Smooth muscle cell (in vitro differentiated cells): Measurements from ENCODE around the gene TRMT10C. TPM values are rescaled to one million over a fixed set of nuclear protein-coding genes. Genes with fewer than 3 reads are reported as not detected.

Experiments used
- DNase-seq: peaks from one replicate; lab custom pipeline; 2025; ENCODE audit not compliant: unreplicated experiment; lab: John Stamatoyannopoulos, UW
- H2AFZ ChIP-seq: fragments of 200-600 bp; sonication (generic); 2 replicates; pipeline ENCODE4 v1.6.0; 2016; ENCODE audit warnings: antibody characterized with exemption, low read depth, mild to moderate bottlenecking
- H3F3A ChIP-seq: fragments of 200-600 bp; sonication (generic); 2 replicates; pipeline ENCODE4 v1.6.0; 2017; ENCODE audit warnings: antibody characterized with exemption, low read depth
- H3K27ac ChIP-seq: fragments of 200-600 bp; sonication (generic); 2 replicates; pipeline ENCODE4 v1.5.1; 2016; ENCODE audit warnings: low read depth, mild to moderate bottlenecking
- H3K27me3 ChIP-seq: fragments of 200-600 bp; sonication (generic); 2 replicates; pipeline ENCODE4 v1.6.1; 2016; ENCODE audit warnings: low read depth, mild to moderate bottlenecking
- H3K36me3 ChIP-seq: fragments of 200-600 bp; sonication (generic); 2 replicates; pipeline ENCODE4 v1.5.1; 2016; ENCODE audit warnings: low read depth
- H3K4me1 ChIP-seq: fragments of 200-600 bp; sonication (generic); 2 replicates; pipeline ENCODE4 v1.5.1; 2016; ENCODE audit warnings: low read depth
- H3K4me2 ChIP-seq: fragments of 200-600 bp; sonication (generic); 2 replicates; pipeline ENCODE4 v1.6.0; 2016; ENCODE audit warnings: mild to moderate bottlenecking
- H3K4me3 ChIP-seq: fragments of 200-600 bp; sonication (generic); 2 replicates; pipeline ENCODE4 v1.5.1; 2016; ENCODE audit warnings: mild to moderate bottlenecking
- H3K79me2 ChIP-seq: fragments of 200-600 bp; sonication (generic); 2 replicates; pipeline ENCODE4 v1.6.0; 2016; ENCODE audit warnings: low read depth, mild to moderate bottlenecking
- H3K9ac ChIP-seq: fragments of 200-600 bp; sonication (generic); 2 replicates; pipeline ENCODE4 v1.6.0; 2016; ENCODE audit warnings: low read depth
- H3K9me3 ChIP-seq: fragments of 200-600 bp; sonication (generic); replicated peaks from 2 replicates; pipeline ENCODE4 v1.5.1; 2016; ENCODE audit warnings: low read depth
- H4K20me1 ChIP-seq: fragments of 200-600 bp; sonication (generic); 2 replicates; pipeline ENCODE4 v1.6.0; 2016; ENCODE audit warnings: low read depth
- CTCF ChIP-seq: fragments of 200-600 bp; sonication (generic); IDR thresholded peaks from 2 replicates; pipeline ENCODE4 v1.5.1; 2017; ENCODE audit warnings: borderline replicate concordance, mild to moderate bottlenecking, antibody characterized with exemption; ENCODE audit not compliant: insufficient read depth, poor library complexity, severe bottlenecking
- WGBS: methylation state at CpG from one replicate; pipeline ENCODE4 v1.1.7; 2016; ENCODE audit warnings: low lambda C conversion rate; 5-methylcytosine and 5-hydroxymethylcytosine counted together
- polyA plus RNA-seq: library from polyadenylated mRNA; unstranded; fragments of >200 nt; fragmentation: Nextera tagmentation; extraction: Ambion mirVana; gene quantifications from 2 replicates; pipeline ENCODE4 v1.2.1, GENCODE V29; 2016
- total RNA-seq: library from RNA; depleted of rRNA; stranded (reverse); fragments of >200 nt; gene quantifications from 2 replicates; pipeline ENCODE4 v1.2.3, GENCODE V29; 2014

TRMT10C gene
- total RNA-seq = 34.5 and 35.3 TPM in 2 replicates
- 25.8 and 28.2 TPM in 2 replicates for polyA plus RNA-seq

GRCh38 chr3:101561630-101562328 is at the start of gene TRMT10C:
TRMT10C (plus strand) TSS chr3:101561868; CDS start chr3:101564782, 2,914 bp downstream.
- TF ChIP-seq CTCF = no peak
- peak; percentile 52 for DNase-seq
- Histone ChIP-seq H3K79me2 (peaks cover 46% of the 10 kb centered on the region), H3F3A (peaks cover 3% of the 10 kb centered on the region), H3K9ac (peak within 1 kb of the TSS; percentile 91), H3K4me1 (peaks cover 6% of the 10 kb centered on the region), H3K9me3 (no peaks in the 10 kb centered on the region), H3K4me3 (peak within 1 kb of the TSS; percentile 79), H3K27ac (peak within 1 kb of the TSS; percentile 82), H3K36me3 (peaks cover 11% of the 10 kb centered on the region), H3K4me2 (peak within 1 kb of the TSS; percentile 90), H4K20me1 (peaks cover 22% of the 10 kb centered on the region), H2AFZ (peak within 1 kb of the TSS; percentile 63), H3K27me3 (no peaks in the 10 kb centered on the region)
- WGBS = under 1% methylated on average over 35 of the region's 35 CpGs

GRCh38 chr3:101512396-101512645 is 49.3 kb upstream of the TRMT10C start:
- Histone ChIP-seq H3K27me3 (no peaks in the 10 kb centered on the region), H3K9ac (peak overlapping the region; percentile 92), H3K36me3 (no peaks in the 10 kb centered on the region), H3K27ac (peak overlapping the region; percentile 93), H2AFZ (peak overlapping the region; percentile 93), H4K20me1 (no peaks in the 10 kb centered on the region), H3K4me3 (peak overlapping the region; percentile 72), H3K9me3 (no peaks in the 10 kb centered on the region), H3K79me2 (peaks cover 33% of the 10 kb centered on the region), H3K4me1 (peaks cover 5% of the 10 kb centered on the region), H3F3A (peaks cover 4% of the 10 kb centered on the region), H3K4me2 (peak overlapping the region; percentile 98)
- DNase-seq = no peak
- 1% methylated on average over 9 of the region's 9 CpGs for WGBS
- no peak for TF ChIP-seq CTCF

GRCh38 chr3:101512646-101513418 is 48.8 kb upstream of the TRMT10C start, which contains the start of gene SENP7:
SENP7 (minus strand) TSS chr3:101513212; CDS start chr3:101513130, 82 bp downstream.
- Histone ChIP-seq H3K27me3 (no peaks in the 10 kb centered on the region), H4K20me1 (no peaks in the 10 kb centered on the region), H3K9ac (peak within 1 kb of the TSS; percentile 92), H3K4me2 (peak within 1 kb of the TSS; percentile 98), H3K79me2 (peaks cover 28% of the 10 kb centered on the region), H3K36me3 (no peaks in the 10 kb centered on the region), H3K4me3 (peak within 1 kb of the TSS; percentile 72), H3K9me3 (no peaks in the 10 kb centered on the region), H3K4me1 (peaks cover 5% of the 10 kb centered on the region), H3F3A (peaks cover 4% of the 10 kb centered on the region), H3K27ac (peak within 1 kb of the TSS; percentile 93), H2AFZ (peak within 1 kb of the TSS; percentile 93)
- under 1% methylated on average over 50 of the region's 54 CpGs for WGBS
- DNase-seq = peak; percentile 45
- no peak for TF ChIP-seq CTCF
